Uterus (tissue), 4 donors: Measurements from ENCODE around the gene PRR33. TPM values are rescaled to one million over a fixed set of nuclear protein-coding genes. Genes with fewer than 3 reads are reported as not detected.

Source experiments
- DNase-seq, 2 donors: peaks; one replicate each; pipeline ENCODE4 v3.0.0-alpha.2; 2019 to 2020
- H3K27ac ChIP-seq, 2 donors: fragments of 200-600 bp; sonication (generic); 1 replicate in 1 of 2; 2 replicates in 1 of 2; pipeline ENCODE4 v1.5.1; 2016 to 2018
- H3K27me3 ChIP-seq, 2 donors: fragments of 200-600 bp; sonication (generic); one replicate each; pipeline ENCODE4 v1.5.1; 2018 to 2019; ENCODE audit warnings: control low read depth in 1 of 2
- H3K36me3 ChIP-seq, 2 donors: fragments of 200-600 bp; sonication (generic); one replicate each; pipeline ENCODE4 v1.5.1; 2019; ENCODE audit warnings: control low read depth in 1 of 2
- H3K4me1 ChIP-seq, 2 donors: fragments of 200-600 bp; sonication (generic); one replicate each; pipeline ENCODE4 v1.5.1; 2018 to 2019; ENCODE audit warnings: control low read depth in 1 of 2
- H3K4me3 ChIP-seq, 2 donors: fragments of 200-600 bp; sonication (generic); 1 replicate in 1 of 2; 2 replicates in 1 of 2; pipeline ENCODE4 v1.5.1; 2018 to 2019; ENCODE audit warnings: mild to moderate bottlenecking in 1 of 2
- H3K9me3 ChIP-seq, 2 donors: fragments of 200-600 bp; sonication (generic); one replicate each; pipeline ENCODE4 v1.5.1; 2019; ENCODE audit warnings: control low read depth in 1 of 2
- POLR2A ChIP-seq, 2 donors: fragments of 450-650 bp; IDR thresholded peaks; one replicate each; pipeline ENCODE4 v1.6.1; 2016; ENCODE audit warnings: antibody characterized with exemption in 2 of 2, mild to moderate bottlenecking in 1 of 2, moderate library complexity in 1 of 2
- intact Hi-C: fragments of 100-400 bp; cut with DNase I; formaldehyde crosslinking; loops from one replicate; pipeline ENCODE4 v1.15.1; 2023; ENCODE audit warnings: low total_unique reads
- total RNA-seq, 4 donors: library from RNA; depleted of rRNA in 3 of 4; stranded (reverse); fragments of >200 nt in 3 of 4; gene quantifications; one replicate each; pipeline versions ENCODE4 v1.1.0 to v1.2.4, GENCODE V29; 2014 to 2023
- TF ChIP-seq, protein P1 (sequence below), 4 experiments: fragments of 200-600 bp in 2 of 4; fragments of 450-650 bp in 2 of 4; sonication (generic) in 2 of 4; IDR thresholded peaks; one replicate each; pipeline ENCODE4 v1.5.1; 2016 to 2019; ENCODE audit warnings: antibody characterized with exemption in 4 of 4, mild to moderate bottlenecking in 2 of 4, moderate library complexity in 1 of 4
- donor health status: DM: yes; HTN: yes; CAD: no.

PRR33 gene
- total RNA-seq, 4 donors from 2014 or later = not detected

GRCh38 chr11:1845561-1846452 lies 45.9 kb downstream of the PRR33 start:
- intact Hi-C loops = no loop called here
- no peak overlapping the region for H3K27ac ChIP-seq
- H3K4me1 ChIP-seq = no peaks in the 10 kb centered on the region
- no peaks in the 10 kb centered on the region for H3K9me3 ChIP-seq
- no peaks in the 10 kb centered on the region for H3K27me3 ChIP-seq
- TF ChIP-seq, protein P1, sequence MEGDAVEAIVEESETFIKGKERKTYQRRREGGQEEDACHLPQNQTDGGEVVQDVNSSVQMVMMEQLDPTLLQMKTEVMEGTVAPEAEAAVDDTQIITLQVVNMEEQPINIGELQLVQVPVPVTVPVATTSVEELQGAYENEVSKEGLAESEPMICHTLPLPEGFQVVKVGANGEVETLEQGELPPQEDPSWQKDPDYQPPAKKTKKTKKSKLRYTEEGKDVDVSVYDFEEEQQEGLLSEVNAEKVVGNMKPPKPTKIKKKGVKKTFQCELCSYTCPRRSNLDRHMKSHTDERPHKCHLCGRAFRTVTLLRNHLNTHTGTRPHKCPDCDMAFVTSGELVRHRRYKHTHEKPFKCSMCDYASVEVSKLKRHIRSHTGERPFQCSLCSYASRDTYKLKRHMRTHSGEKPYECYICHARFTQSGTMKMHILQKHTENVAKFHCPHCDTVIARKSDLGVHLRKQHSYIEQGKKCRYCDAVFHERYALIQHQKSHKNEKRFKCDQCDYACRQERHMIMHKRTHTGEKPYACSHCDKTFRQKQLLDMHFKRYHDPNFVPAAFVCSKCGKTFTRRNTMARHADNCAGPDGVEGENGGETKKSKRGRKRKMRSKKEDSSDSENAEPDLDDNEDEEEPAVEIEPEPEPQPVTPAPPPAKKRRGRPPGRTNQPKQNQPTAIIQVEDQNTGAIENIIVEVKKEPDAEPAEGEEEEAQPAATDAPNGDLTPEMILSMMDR (IDR thresholded peaks at IDR 0.05) = no peak
- no peak for TF ChIP-seq POLR2A (IDR thresholded peaks at IDR 0.05)
- H3K4me3 ChIP-seq = no peak overlapping the region
- H3K36me3 ChIP-seq = no peaks in the 10 kb centered on the region
- DNase-seq = no peak

DNA sequence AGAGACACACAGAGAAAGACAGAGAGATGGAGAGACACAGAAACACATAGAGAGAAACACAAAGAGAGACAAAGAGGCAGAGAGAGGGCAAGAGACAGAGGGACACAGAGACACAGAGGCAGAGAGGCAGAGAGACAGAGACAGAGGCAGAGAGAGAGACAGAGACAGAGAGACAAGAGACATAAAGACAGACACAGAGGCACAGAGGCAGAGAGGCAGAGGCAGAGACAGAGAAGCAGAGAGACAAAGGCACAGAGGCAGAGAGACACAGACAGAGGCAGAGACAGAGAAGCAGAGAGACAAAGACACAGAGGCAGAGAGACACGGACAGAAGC lies 46.6 kb downstream of the PRR33 start:
- H3K9me3 ChIP-seq = no peaks in the 10 kb centered on the region
- intact Hi-C loops = no loop called here
- no peak for DNase-seq
- no peaks in the 10 kb centered on the region for H3K27me3 ChIP-seq
- H3K27ac ChIP-seq = no peak overlapping the region
- no peaks in the 10 kb centered on the region for H3K4me1 ChIP-seq
- H3K36me3 ChIP-seq = no peaks in the 10 kb centered on the region
- no peak overlapping the region for H3K4me3 ChIP-seq
- TF ChIP-seq, protein P1 (IDR thresholded peaks at IDR 0.05) = no peak
- no peak for TF ChIP-seq POLR2A (IDR thresholded peaks at IDR 0.05)

- Histone ChIP-seq H3K36me3 (no peaks in the 10 kb centered on the region), H3K27me3 (no peaks in the 10 kb centered on the region), H3K4me3 (no peak overlapping the region), H3K4me1 (no peaks in the 10 kb centered on the region), H3K9me3 (no peaks in the 10 kb centered on the region), H3K27ac (no peak overlapping the region)
- intact Hi-C loops = no loop called here
- DNase-seq = no peak
- TF ChIP-seq, protein P1 (IDR thresholded peaks at IDR 0.05) = no peak
- no peak for TF ChIP-seq POLR2A (IDR thresholded peaks at IDR 0.05)
These were observed 47.2 kb downstream of the PRR33 start for GRCh38 chr11:1844221-1845094.

- Histone ChIP-seq H3K9me3 (no peaks in the 10 kb centered on the region), H3K4me3 (no peak overlapping the region), H3K4me1 (no peaks in the 10 kb centered on the region), H3K27ac (no peak overlapping the region), H3K36me3 (no peaks in the 10 kb centered on the region), H3K27me3 (no peaks in the 10 kb centered on the region)
- TF ChIP-seq, protein P1 (IDR thresholded peaks at IDR 0.05) = no peak
- no peak for TF ChIP-seq POLR2A (IDR thresholded peaks at IDR 0.05)
- no peak for DNase-seq
- intact Hi-C loops = no loop called here
These were observed 47.9 kb downstream of the PRR33 start for GRCh38 chr11:1843796-1844195.

GRCh38 chr11:1843098-1843473 lies 48.6 kb downstream of the PRR33 start:
- Histone ChIP-seq H3K4me1 (no peaks in the 10 kb centered on the region), H3K4me3 (no peak overlapping the region), H3K36me3 (no peaks in the 10 kb centered on the region), H3K27me3 (no peaks in the 10 kb centered on the region), H3K9me3 (no peaks in the 10 kb centered on the region), H3K27ac (no peak overlapping the region)
- TF ChIP-seq, protein P1 (IDR thresholded peaks at IDR 0.05) = no peak
- no peak for TF ChIP-seq POLR2A (IDR thresholded peaks at IDR 0.05)
- no peak for DNase-seq
- intact Hi-C loops = no loop called here
